PFSK-1 (cell line): ENCODE measurements around the gene HSF5.

Experiments used
- POLR2AphosphoS5 ChIP-seq: IDR thresholded peaks from 2 replicates; pipeline ENCODE4 v1.6.1; 2012; ENCODE audit warnings: low read depth, mild to moderate bottlenecking, control low read depth, low read length, moderate library complexity
- SIN3A ChIP-seq: IDR thresholded peaks from 2 replicates; pipeline ENCODE4 v1.6.1; 2012; ENCODE audit warnings: mild to moderate bottlenecking, low read length, moderate library complexity, borderline replicate concordance; ENCODE audit not compliant: insufficient read depth
- TAF1 ChIP-seq: IDR thresholded peaks from 2 replicates; pipeline ENCODE4 v1.6.1; 2012; ENCODE audit warnings: low read length, control low read depth, borderline replicate concordance; ENCODE audit not compliant: insufficient read depth

DNA sequence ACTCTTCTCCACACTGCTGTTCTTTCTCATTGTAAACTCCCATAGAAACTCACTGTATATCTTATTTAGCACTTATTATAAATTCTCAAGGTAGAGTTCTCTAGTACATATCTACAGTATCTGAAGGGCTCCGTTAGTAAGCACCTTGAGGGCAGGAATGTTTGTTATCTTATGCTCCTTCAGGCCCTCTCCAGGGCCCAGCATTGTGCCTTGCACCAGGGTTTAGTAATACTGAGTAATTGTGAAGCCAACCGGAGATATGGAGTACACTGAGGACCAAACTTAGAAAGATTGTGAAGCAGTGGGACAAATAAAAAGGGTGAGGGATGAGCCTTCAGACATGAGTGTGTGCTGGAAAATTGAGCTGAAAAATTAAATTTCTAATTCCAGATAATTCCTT lies 97.3 kb downstream of the HSF5 start:
- TF ChIP-seq TAF1, result no peak
- TF ChIP-seq POLR2AphosphoS5, result no peak
- no peak for TF ChIP-seq SIN3A
